GM21526 (cell line): ENCODE measurements around the gene CWC27.

ENCODE experiments used
- ATAC-seq: cut with Tn5 transposase; IDR thresholded peaks from one replicate; pipeline ENCODE4 v1.9.1; 2021; ENCODE audit warnings: moderate library complexity; ENCODE audit not compliant: unreplicated experiment, low FRiP score

The CWC27 gene

GRCh38 chr5:64768358-64769312 is at the start of gene CWC27, which contains the start of gene SREK1IP1:
Gene CWC27, plus strand, starts transcription at chr5:64768930. Its CDS starts 217 bp downstream, at chr5:64769147.
Gene SREK1IP1, minus strand, starts transcription at chr5:64768691. Its CDS starts 174 bp downstream, at chr5:64768517.
- ATAC-seq: peak; percentile 96

DNA sequence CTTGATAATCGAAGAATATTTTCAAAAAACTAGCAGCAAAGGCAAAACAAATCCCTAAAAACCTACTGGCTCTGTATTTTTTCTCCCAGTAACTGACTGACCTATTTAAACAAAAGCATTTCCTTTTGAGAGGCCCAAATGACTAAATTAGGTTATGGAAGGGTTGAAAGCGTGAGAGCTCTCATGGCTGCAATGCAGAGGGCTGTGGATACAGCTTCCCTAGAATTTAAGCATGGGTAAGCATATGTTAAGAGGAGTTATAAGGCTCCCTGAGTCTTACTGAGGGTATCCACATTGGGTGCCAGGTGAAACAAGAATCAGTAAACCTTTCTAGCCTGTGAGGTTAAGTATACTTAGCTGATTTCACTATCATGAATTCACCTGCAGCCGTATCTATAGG is 46.1 kb upstream of the CWC27 start:
- ATAC-seq: no peak

- no peak for ATAC-seq
Observed at GRCh38 chr5:64727150-64727549, 41.6 kb upstream of the CWC27 start.

DNA sequence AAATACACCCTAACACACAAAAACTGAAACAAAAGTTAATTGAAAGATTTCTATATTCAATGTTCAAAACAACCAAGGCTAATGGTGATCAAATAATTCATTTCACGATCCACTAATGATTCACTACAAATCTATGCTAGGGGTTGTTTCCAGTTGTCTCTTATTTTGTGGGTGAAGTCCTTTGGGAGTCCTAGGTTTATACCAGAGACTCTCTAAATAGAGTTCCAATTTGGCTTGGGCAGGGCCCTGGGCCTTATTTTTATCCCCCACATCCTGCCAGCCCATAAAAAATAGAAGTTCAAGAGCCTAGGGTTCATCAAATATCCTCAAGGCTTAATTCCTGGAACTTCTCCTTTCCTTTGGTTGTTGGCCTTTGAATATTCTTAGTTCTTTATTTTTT is 26.3 kb upstream of the CWC27 start:
- no peak for ATAC-seq

DNA sequence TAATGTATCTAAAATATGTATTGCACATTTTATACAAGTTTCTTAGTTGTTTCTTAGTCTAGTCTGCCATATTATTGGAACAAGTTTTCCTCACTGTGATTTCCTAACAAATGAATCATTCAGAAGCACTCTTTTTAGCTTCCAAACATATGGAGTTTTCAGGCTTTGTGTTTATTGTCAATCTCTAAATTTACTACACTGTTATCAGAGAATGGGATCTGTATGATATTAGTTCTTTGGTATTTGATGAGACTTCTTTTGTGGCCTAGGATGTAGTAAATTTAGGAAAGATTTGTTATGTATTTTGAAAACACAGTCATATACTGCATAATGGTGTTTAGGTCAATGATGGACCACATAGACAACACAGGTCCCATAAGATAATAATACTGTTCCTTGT is 25.9 kb upstream of the CWC27 start:
- no peak for ATAC-seq

GRCh38 chr5:64744914-64745313 is 23.8 kb upstream of the CWC27 start:
- no peak for ATAC-seq

GRCh38 chr5:64746446-64746845 is 22.3 kb upstream of the CWC27 start:
- ATAC-seq: no peak

DNA sequence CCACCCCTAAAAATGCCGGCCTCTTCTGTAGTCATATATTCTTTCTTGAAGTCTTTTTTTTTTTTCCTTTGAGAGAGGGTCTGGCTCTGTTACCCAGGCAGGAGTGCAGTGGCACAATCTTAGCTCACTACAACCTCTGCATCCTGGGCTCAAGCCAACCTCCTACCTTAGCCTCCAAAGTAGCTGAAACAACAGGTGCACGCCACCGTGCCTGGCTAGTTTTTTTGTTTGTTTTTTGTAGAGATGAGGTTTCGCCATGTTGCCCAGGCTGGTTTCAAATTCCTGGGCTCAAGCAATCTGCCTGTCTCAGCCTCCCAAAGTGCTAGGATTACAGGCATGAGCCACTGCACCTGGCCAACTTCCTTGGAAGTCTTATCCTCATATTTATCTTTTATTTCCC is 19.3 kb upstream of the CWC27 start:
- ATAC-seq: no peak

DNA sequence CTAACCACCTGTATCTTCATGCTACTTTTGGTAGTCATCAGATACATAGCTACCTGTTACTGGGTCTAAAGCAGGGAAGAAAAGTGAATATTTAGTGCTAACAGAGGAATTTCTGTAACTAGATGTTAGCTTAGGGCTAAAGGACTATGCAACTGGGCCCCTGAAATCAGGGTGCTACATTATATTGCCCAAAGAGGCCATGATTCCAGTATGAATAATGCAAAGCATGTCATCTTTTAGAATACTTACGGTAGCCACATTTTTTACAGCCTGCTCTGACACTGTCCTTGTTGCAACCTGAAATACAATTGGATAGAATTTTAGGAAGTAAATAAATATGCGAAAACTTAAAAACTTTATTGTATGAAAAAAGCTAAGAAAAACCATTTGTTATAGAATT is 14.7 kb upstream of the CWC27 start:
- no peak for ATAC-seq

GRCh38 chr5:64758901-64759300 is 9.8 kb upstream of the CWC27 start:
- ATAC-seq: no peak

- ATAC-seq: no peak
Observed at GRCh38 chr5:64759960-64760660, 8.6 kb upstream of the CWC27 start.

DNA sequence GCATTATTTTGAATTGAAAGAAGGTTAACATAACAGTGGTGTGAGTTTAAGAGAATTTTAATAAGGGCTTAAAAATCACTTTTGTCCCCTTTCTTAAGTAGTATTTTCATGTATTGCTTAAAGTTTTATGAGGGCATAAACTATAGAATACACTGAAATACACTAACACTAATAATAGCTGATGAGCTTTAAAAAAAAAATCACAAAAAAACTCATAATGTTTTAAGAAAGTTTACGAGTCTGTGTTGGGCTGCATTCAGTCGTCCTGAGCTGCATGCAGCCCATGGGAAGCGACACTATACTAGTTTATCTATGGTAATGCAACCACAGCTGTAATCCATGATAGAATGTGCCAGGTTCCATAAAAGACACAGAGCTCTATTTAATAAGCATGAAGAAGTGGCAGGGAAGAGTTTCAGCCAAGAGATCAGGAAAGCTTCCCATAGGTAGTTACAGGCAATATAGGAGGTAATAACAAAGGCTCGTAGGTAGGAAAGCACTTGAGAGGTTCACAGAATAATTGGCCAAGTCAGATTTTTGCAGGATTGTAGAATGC is 4.7 kb upstream of the CWC27 start:
- no peak for ATAC-seq

DNA sequence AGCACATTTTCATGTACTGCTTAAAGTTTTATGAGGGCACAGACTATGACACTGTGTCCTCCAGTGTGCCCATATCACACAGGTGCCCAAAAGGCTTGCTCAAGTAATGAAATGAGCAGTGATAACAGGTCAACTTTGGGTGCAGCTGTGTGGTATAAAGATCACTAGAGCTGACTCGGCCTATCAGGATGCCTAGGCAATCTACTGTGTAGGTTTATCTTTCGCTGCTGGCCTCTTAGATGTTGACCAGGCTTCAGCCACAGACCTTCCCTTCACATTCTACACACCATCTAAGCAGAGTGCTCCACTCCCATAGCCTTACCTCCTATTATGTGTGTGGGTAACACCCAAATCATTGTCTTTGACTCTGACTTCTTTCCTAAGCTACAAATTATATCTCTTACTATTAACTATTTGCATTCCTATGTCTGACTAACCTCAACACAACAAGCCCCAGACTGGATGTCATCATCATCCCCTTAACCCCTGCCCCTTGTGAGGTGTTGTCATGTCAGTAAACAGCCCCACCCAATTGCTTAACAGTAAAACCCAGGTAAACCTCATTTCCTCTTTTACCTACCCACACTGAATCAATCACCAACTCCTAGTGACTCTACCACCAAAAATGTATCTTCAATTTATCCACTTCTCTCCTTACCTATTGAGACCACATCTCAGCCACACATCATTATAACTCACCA is 2.8 kb upstream of the CWC27 start:
- no peak for ATAC-seq

DNA sequence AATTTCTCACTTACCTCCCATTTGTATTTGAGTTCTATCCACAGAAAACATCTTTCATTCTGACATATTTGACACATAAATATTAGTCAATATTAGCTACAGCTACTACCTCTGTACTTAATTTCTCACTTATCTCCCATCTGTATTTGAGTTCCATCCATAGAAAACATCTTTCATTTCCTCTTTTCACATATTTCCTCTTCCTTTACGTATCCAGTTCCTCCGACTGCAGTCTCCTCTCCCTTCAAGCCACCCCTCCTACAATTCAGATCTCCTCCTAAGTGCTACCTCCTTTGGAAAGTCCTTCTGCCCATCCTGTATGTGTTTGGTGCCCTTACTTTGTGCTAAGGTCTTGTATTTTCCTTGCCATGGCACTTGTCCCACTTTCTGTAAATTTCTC is 1.8 kb upstream of the CWC27 start:
- no peak for ATAC-seq

- ATAC-seq: peak; percentile 11
Observed at GRCh38 chr5:64767959-64768357, 772 bp upstream of the CWC27 start.

DNA sequence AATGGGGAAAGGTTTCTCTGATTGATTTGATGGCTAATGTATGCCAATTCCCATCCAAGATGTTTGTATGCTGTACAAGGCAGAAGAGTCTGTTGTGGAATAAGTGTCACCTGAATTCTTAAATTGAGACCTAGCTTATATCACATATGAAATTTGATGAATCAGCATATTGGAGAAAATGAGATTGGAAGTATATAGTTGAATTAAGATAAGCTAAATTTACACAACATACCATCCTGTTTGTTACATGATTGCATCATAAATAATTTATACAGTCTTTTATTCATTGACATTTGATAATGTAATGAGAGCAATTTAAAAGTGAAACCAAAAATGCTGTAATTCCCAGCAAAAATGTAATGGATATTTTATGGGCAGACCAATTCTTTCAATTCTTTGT is 1.1 kb downstream of the CWC27 start:
- no peak for ATAC-seq

DNA sequence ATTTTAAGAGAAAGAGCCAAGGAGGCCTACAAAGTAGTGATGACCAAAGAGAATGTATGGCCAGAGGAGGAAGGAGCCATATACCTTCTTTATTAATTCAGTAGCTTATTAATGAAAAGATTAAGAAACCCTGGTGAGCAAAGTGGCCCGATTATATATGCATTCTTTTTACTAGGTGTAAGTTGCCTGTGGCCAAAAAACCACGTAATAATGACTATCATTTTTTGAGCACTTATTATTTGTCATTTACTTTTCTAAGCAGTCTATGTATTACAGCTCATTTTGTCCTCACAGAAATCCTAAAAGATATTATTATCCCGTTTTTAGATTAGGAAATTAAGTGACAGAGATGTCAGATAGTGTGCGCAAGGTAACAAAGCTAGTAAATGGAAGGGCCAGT is 3.0 kb downstream of the CWC27 start:
- no peak for ATAC-seq

DNA sequence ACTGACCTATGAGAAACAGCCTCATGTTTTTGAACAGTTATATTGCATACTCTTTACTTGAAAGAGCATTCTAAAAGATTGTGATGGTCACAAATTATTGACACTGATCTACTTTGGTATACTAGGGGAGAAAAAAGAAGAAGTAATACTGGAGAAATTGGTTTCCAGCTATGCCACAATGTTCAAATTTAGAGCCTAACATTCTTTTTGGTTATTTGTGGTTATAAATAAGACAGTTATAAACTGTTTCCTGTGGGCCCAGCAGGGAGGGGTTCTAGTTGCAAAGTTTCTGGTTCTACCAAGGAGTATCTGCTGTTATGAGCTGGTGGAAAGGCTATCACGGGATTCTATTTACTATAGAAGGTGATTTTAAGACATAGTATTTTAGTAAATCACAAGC is 4.8 kb downstream of the CWC27 start:
- peak; percentile 54 for ATAC-seq

DNA sequence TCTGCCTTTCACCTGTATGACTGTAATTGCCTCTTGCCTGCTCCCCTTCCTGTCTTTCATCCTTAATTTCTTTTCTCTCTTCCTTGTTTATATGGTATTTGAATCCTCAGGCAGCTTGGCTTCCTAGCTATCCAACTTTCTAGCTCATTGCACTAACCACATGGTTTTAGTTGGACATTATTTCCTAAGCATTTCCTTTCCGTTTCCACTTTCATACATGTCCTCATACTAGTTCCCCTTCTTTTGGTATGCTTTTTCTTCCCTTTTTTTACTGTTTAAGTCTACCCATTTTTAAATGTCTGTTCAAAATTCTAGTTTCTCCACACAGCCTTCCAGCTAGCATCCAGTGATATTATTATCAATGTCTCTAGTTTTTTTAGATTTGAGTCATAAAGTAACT is 6.6 kb downstream of the CWC27 start:
- no peak for ATAC-seq

DNA sequence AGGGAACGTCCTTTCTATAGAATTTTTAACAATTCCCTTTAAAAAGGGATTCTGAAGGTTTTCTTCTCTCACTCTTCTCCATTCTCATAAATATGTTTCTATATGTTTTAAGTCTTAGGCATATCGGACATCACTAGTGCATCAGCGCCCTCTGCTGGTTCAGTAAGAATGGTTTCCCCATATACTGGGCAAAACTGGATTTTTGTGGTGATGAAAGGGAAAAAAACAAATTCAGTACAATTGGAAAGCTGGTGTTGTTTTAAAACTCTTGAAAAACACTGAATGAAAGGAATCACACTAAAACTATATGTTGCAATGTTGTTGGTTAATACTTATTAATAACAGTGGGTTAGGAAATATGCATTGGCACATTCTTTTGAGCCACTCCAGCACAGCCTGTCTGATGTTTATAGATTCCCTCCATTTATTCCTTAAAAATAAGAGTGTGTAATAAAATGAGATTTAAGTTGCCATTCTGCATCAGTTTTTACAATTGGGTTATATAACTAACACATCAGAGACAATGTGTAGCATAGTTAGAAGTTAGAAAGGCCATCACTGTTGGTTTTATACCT is 15.8 kb downstream of the CWC27 start:
- peak; percentile 87 for ATAC-seq
